Panc1 (cell line): ENCODE results near the gene NUDT22.

ENCODE experiments used
- POLR2AphosphoS5 ChIP-seq: IDR thresholded peaks from 2 replicates; pipeline ENCODE4 v1.6.1; 2012; ENCODE audit warnings: mild to moderate bottlenecking, low read depth, low read length, moderate library complexity
- SIN3A ChIP-seq: IDR thresholded peaks from 2 replicates; pipeline ENCODE4 v1.6.1; 2012; ENCODE audit warnings: low read depth, mild to moderate bottlenecking, low read length, moderate library complexity, borderline replicate concordance; ENCODE audit not compliant: insufficient read depth
- TCF7L2 ChIP-seq: IDR thresholded peaks from 2 replicates; pipeline ENCODE4 v1.6.1; 2011; ENCODE audit warnings: mild to moderate bottlenecking, low read depth, low read length, inconsistent platforms
- TF ChIP-seq, protein P1 (sequence below): fragments of 450-650 bp; IDR thresholded peaks from 2 replicates; pipeline ENCODE4 v1.5.1; 2017; ENCODE audit warnings: mild to moderate bottlenecking
- TF ChIP-seq, protein P2 (sequence below), 2 experiments: IDR thresholded peaks; 2 replicates each; pipeline ENCODE4 v1.6.1; 2011 to 2012; ENCODE audit warnings: low read depth in 2 of 2, control low read depth in 1 of 2, low read length in 1 of 2, mild to moderate bottlenecking in 1 of 2, moderate library complexity in 1 of 2; ENCODE audit not compliant: insufficient read depth in 1 of 2

DNA sequence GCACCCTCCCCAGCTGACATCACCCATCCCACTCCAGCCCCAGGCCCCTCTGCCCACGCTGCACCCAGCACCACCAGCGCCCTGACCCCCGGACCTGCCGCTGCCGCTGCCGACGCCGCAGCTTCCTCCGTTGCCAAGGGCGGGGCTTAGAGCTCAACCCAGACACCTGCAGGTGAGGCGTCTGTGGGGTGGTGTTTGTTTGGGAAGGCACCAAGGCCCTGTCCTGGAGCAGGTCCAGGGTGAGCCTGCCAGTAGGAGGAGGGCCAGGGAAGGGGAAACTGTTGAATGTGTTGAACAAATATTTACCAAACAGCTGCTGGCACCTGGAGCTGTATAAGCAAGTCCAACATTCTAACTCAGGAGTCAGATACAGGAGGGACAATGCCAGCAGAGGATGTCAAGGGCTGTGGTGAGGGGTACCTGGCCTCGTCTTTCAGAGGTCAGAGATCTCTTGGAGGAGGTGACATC is 11.4 kb downstream of the NUDT22 start:
- TF ChIP-seq, protein P1, sequence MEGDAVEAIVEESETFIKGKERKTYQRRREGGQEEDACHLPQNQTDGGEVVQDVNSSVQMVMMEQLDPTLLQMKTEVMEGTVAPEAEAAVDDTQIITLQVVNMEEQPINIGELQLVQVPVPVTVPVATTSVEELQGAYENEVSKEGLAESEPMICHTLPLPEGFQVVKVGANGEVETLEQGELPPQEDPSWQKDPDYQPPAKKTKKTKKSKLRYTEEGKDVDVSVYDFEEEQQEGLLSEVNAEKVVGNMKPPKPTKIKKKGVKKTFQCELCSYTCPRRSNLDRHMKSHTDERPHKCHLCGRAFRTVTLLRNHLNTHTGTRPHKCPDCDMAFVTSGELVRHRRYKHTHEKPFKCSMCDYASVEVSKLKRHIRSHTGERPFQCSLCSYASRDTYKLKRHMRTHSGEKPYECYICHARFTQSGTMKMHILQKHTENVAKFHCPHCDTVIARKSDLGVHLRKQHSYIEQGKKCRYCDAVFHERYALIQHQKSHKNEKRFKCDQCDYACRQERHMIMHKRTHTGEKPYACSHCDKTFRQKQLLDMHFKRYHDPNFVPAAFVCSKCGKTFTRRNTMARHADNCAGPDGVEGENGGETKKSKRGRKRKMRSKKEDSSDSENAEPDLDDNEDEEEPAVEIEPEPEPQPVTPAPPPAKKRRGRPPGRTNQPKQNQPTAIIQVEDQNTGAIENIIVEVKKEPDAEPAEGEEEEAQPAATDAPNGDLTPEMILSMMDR: no peak
- TF ChIP-seq POLR2AphosphoS5: no peak
- no peak for TF ChIP-seq SIN3A
- TF ChIP-seq, protein P2, sequence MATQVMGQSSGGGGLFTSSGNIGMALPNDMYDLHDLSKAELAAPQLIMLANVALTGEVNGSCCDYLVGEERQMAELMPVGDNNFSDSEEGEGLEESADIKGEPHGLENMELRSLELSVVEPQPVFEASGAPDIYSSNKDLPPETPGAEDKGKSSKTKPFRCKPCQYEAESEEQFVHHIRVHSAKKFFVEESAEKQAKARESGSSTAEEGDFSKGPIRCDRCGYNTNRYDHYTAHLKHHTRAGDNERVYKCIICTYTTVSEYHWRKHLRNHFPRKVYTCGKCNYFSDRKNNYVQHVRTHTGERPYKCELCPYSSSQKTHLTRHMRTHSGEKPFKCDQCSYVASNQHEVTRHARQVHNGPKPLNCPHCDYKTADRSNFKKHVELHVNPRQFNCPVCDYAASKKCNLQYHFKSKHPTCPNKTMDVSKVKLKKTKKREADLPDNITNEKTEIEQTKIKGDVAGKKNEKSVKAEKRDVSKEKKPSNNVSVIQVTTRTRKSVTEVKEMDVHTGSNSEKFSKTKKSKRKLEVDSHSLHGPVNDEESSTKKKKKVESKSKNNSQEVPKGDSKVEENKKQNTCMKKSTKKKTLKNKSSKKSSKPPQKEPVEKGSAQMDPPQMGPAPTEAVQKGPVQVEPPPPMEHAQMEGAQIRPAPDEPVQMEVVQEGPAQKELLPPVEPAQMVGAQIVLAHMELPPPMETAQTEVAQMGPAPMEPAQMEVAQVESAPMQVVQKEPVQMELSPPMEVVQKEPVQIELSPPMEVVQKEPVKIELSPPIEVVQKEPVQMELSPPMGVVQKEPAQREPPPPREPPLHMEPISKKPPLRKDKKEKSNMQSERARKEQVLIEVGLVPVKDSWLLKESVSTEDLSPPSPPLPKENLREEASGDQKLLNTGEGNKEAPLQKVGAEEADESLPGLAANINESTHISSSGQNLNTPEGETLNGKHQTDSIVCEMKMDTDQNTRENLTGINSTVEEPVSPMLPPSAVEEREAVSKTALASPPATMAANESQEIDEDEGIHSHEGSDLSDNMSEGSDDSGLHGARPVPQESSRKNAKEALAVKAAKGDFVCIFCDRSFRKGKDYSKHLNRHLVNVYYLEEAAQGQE (IDR thresholded peaks at IDR 0.05; ENCODE audit: insufficient read depth in 1 of 2, low read depth in 2 of 2, low read length in 1 of 2): no peak
- no peak for TF ChIP-seq TCF7L2
